Measurements from ENCODE around the gene IGFBPL1.
"Not testable (repeated sequence)": the region's sequence is repeated elsewhere in the genome, so short reads cannot be mapped to it uniquely, and the experiment has no call there.

Gene IGFBPL1

GRCh38 chr9:38395653-38396370 lies 28.4 kb downstream of the IGFBPL1 start:
- DNase-seq, result no peak

GRCh38 chr9:38394416-38394815 lies 29.8 kb downstream of the IGFBPL1 start:
- no peak for DNase-seq

GRCh38 chr9:38393128-38393796 lies 31.0 kb downstream of the IGFBPL1 start:
- DNase-seq, result no peak

- DNase-seq, result peak; percentile 87
Observed at GRCh38 chr9:38392235-38393127, 31.8 kb downstream of the IGFBPL1 start, which contains the start of gene ALDH1B1. TSS of gene ALDH1B1 (plus strand) at chr9:38392702. CDS start at chr9:38395749, 3,047 bp downstream.

- DNase-seq, result no peak
Observed at GRCh38 chr9:38391278-38392118, 32.8 kb downstream of the IGFBPL1 start.

- DNase-seq, result no peak
Observed at GRCh38 chr9:38390851-38391250, 33.4 kb downstream of the IGFBPL1 start.

GRCh38 chr9:38390442-38390841 lies 33.8 kb downstream of the IGFBPL1 start:
- no peak for DNase-seq

- peak; percentile 58 for DNase-seq
Observed at GRCh38 chr9:38389313-38389712, 34.9 kb downstream of the IGFBPL1 start.

- peak; percentile 30 for DNase-seq
Observed at GRCh38 chr9:38388283-38389223, 35.7 kb downstream of the IGFBPL1 start.

- no peak for DNase-seq
Observed at GRCh38 chr9:38387751-38388150, 36.5 kb downstream of the IGFBPL1 start.

GRCh38 chr9:38387066-38387465 lies 37.2 kb downstream of the IGFBPL1 start:
- no peak for DNase-seq

GRCh38 chr9:38386319-38386895 lies 37.8 kb downstream of the IGFBPL1 start:
- DNase-seq, result no peak

- no peak for DNase-seq
Observed at GRCh38 chr9:38385896-38386295, 38.4 kb downstream of the IGFBPL1 start.

- DNase-seq, result no peak
Observed at GRCh38 chr9:38384990-38385848, 39.0 kb downstream of the IGFBPL1 start.

GRCh38 chr9:38382141-38382540 lies 42.1 kb downstream of the IGFBPL1 start:
- no peak for DNase-seq

- no peak for DNase-seq
Observed at GRCh38 chr9:38380872-38381534, 43.3 kb downstream of the IGFBPL1 start.

GRCh38 chr9:38380230-38380871 lies 43.9 kb downstream of the IGFBPL1 start:
- DNase-seq, result no peak

- DNase-seq, result not testable (repeated sequence)
Observed at GRCh38 chr9:38377336-38378083, 46.7 kb downstream of the IGFBPL1 start.
